ENCODE results near the gene RCSD1. TPM values are rescaled to one million over a fixed set of nuclear protein-coding genes. Genes with fewer than 3 reads are reported as not detected.

RCSD1 gene
- polyA plus RNA-seq, 1 donor = 7.4 TPM

DNA sequence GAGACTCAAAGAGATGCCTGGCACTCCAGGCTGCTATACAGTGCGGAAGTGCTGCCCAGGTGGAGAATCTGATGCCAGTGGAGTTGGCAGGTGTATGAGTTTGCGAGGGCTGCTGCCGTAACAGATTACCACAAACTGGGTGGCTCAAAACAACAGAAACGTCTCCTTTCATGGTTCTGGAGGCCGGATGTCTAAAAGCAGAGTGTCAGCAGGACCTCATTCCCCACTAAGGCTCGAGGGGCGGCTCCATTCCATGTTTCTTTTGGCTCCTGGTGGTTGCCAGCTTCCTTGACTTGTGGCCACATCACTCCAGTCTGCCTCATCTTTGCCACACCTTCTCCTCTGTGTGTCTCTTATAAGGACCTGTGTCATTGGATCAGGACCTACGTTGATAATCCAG, 10.0 kb downstream of the RCSD1 start:
- 80% methylated on average over 2 of the region's 8 CpGs for WGBS (ENCODE audit: insufficient coverage, low lambda C conversion rate)
- Histone ChIP-seq H3K27me3 (ENCODE audit: control insufficient read depth, insufficient read depth, low read length) (peaks cover 23% of the 10 kb centered on the region), H3K9me3 (ENCODE audit: control insufficient read depth, low read depth, low read length) (no peaks in the 10 kb centered on the region), H3K4me1 (ENCODE audit: control insufficient read depth, insufficient read depth, low read length) (no peaks in the 10 kb centered on the region), H3K27ac (ENCODE audit: low read length) (no peak overlapping the region), H3K36me3 (ENCODE audit: control insufficient read depth, insufficient read depth, low read length) (no peaks in the 10 kb centered on the region), H3K4me3 (ENCODE audit: low read length) (no peak overlapping the region)
- no peak for DNase-seq

DNA sequence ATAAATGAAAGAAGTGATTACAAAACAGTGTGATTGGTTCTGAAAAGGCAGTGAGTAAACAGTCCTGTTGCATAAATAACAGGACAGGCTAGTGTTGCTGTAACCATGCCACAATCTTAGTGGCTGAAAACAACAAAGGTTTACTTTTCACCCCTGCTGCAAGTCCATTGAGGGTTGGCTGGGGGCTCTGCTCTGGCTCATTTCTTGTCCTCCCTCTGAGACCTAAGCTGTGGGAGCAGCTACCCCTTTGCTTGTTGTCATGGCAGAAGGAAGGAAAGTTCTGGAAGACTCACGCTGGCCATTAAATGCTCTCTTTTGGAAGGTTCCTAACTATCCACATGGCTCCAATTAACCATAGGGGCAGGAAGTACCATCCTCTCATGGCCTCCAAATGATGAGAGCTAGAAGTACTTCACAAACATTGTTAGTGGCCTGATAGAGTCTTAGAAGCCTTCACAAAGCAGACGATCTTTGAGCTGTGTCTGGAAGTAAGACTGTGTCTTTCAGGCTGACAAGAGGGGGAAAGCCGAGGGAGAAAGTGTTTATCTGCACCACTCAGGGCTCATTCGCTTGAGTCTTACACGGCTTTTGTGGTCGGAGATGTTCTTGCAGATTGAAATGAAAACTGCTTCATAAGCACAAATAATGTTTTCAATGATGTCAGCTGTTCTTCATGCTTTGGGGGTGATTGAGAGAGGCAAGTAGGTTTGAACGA, 11.9 kb downstream of the RCSD1 start:
- peaks cover 5% of the 10 kb centered on the region for H3K27me3 ChIP-seq (ENCODE audit: control insufficient read depth, insufficient read depth, low read length)
- H3K4me3 ChIP-seq (ENCODE audit: low read length) = no peak overlapping the region
- no peaks in the 10 kb centered on the region for H3K9me3 ChIP-seq (ENCODE audit: control insufficient read depth, low read depth, low read length)
- WGBS (ENCODE audit: insufficient coverage, low lambda C conversion rate) = 75% methylated on average over 1 of the region's 7 CpGs
- DNase-seq = no peak
- no peak overlapping the region for H3K27ac ChIP-seq (ENCODE audit: low read length)
- H3K36me3 ChIP-seq (ENCODE audit: control insufficient read depth, insufficient read depth, low read length) = no peaks in the 10 kb centered on the region
- no peaks in the 10 kb centered on the region for H3K4me1 ChIP-seq (ENCODE audit: control insufficient read depth, insufficient read depth, low read length)

DNA sequence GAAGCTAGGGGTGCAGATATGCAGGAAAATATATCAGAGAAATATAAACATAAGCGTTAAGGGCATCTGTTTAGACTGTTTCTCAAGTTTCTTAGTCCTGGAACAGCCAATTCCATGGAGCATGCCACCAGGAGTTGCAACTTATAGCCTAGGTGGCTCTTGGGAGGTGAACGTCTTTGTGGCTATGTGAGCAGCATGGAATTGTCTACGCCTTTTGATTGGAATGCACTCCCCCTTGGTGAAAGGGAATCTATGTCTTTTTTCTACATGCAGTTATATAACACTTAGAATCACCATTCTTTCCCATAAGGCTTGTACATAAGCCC, 12.4 kb downstream of the RCSD1 start:
- no peaks in the 10 kb centered on the region for H3K4me1 ChIP-seq (ENCODE audit: control insufficient read depth, insufficient read depth, low read length)
- 86% methylated on average over 1 of the region's 3 CpGs for WGBS (ENCODE audit: insufficient coverage, low lambda C conversion rate)

DNA sequence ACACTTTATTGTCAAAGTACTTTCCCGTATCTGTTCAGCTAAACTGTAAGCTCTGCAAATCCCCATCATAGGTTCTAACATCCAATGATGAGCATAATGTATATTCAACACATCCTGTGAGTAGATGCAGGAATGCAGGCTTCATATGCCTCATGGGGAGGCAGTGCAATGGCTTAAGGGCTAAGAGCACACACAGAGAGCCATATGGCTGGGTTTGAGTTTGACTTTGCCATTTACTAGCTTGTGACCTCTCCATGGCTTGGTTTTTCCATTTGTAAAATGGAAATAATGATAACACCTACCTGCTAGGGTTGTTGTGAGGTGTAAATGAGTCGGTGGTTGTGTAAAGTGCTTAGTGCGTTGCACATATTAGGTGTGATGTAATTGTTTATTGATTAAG, 13.4 kb downstream of the RCSD1 start:
- no peak overlapping the region for H3K4me3 ChIP-seq (ENCODE audit: low read length)
- no peaks in the 10 kb centered on the region for H3K4me1 ChIP-seq (ENCODE audit: control insufficient read depth, insufficient read depth, low read length)
- H3K9me3 ChIP-seq (ENCODE audit: control insufficient read depth, low read depth, low read length) = no peaks in the 10 kb centered on the region
- no peak for DNase-seq
- H3K27me3 ChIP-seq (ENCODE audit: control insufficient read depth, insufficient read depth, low read length) = peaks cover 2% of the 10 kb centered on the region
- WGBS (ENCODE audit: insufficient coverage, low lambda C conversion rate) = no CpG with 5 or more reads among the region's 3 CpGs
- H3K27ac ChIP-seq (ENCODE audit: low read length) = no peak overlapping the region
- H3K36me3 ChIP-seq (ENCODE audit: control insufficient read depth, insufficient read depth, low read length) = no peaks in the 10 kb centered on the region

More for the DNA sequence above, 12.4 kb downstream of the RCSD1 start:
- H3K27ac ChIP-seq (ENCODE audit: low read length) = no peak overlapping the region
- DNase-seq = no peak
- peaks cover 5% of the 10 kb centered on the region for H3K27me3 ChIP-seq (ENCODE audit: control insufficient read depth, insufficient read depth, low read length)
- H3K4me3 ChIP-seq (ENCODE audit: low read length) = no peak overlapping the region
- no peaks in the 10 kb centered on the region for H3K9me3 ChIP-seq (ENCODE audit: control insufficient read depth, low read depth, low read length)
- no peaks in the 10 kb centered on the region for H3K36me3 ChIP-seq (ENCODE audit: control insufficient read depth, insufficient read depth, low read length)

DNA sequence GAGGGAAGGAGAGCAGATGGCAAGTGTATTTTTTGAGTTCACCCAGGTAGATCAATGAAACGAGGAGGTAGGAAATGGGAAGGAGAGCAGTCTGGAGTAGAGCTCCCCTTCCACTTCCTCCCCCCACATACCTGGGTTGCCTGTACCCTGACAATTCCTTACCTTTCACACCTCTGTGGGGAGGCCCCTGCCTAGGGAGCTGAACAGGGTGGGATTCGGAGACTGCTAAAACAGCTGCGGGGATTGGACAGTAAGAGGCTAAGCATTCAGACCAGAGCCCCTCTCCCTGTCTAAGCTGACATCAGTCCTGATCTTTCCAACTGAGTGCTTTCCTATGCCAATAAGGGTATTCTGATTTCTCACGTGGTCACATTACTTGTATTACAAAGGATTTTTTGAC, 14.5 kb downstream of the RCSD1 start:
- Histone ChIP-seq H3K27ac (ENCODE audit: low read length) (no peak overlapping the region), H3K36me3 (ENCODE audit: control insufficient read depth, insufficient read depth, low read length) (no peaks in the 10 kb centered on the region), H3K9me3 (ENCODE audit: control insufficient read depth, low read depth, low read length) (no peaks in the 10 kb centered on the region), H3K4me1 (ENCODE audit: control insufficient read depth, insufficient read depth, low read length) (no peaks in the 10 kb centered on the region), H3K27me3 (ENCODE audit: control insufficient read depth, insufficient read depth, low read length) (peaks cover 2% of the 10 kb centered on the region), H3K4me3 (ENCODE audit: low read length) (no peak overlapping the region)
- no peak for DNase-seq
- WGBS (ENCODE audit: insufficient coverage, low lambda C conversion rate) = no CpG with 5 or more reads among the region's 4 CpGs

DNA sequence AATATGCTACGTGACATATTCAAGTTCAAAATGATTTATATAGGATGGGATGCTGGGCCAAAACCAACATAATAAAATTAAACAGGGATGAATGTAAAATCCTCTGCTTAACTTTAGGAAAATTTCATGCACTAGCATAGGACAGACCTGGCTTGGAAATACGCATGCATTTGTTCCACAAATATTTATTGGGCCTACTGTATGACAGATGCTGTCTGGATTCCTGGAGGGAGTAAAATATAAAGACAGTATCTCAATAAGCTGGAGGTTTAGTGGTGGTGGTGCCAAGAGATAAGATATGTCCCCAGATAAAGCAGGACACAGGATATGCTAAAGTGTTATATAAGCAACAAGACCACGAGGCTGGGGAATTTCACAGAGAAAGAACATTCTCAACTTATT, 15.1 kb downstream of the RCSD1 start:
- WGBS (ENCODE audit: insufficient coverage, low lambda C conversion rate) = 89% methylated on average over 1 of the region's 3 CpGs
- Histone ChIP-seq H3K27ac (ENCODE audit: low read length) (no peak overlapping the region), H3K36me3 (ENCODE audit: control insufficient read depth, insufficient read depth, low read length) (no peaks in the 10 kb centered on the region), H3K27me3 (ENCODE audit: control insufficient read depth, insufficient read depth, low read length) (peaks cover 2% of the 10 kb centered on the region), H3K4me3 (ENCODE audit: low read length) (no peak overlapping the region), H3K9me3 (ENCODE audit: control insufficient read depth, low read depth, low read length) (no peaks in the 10 kb centered on the region), H3K4me1 (ENCODE audit: control insufficient read depth, insufficient read depth, low read length) (no peaks in the 10 kb centered on the region)
- DNase-seq = no peak

DNA sequence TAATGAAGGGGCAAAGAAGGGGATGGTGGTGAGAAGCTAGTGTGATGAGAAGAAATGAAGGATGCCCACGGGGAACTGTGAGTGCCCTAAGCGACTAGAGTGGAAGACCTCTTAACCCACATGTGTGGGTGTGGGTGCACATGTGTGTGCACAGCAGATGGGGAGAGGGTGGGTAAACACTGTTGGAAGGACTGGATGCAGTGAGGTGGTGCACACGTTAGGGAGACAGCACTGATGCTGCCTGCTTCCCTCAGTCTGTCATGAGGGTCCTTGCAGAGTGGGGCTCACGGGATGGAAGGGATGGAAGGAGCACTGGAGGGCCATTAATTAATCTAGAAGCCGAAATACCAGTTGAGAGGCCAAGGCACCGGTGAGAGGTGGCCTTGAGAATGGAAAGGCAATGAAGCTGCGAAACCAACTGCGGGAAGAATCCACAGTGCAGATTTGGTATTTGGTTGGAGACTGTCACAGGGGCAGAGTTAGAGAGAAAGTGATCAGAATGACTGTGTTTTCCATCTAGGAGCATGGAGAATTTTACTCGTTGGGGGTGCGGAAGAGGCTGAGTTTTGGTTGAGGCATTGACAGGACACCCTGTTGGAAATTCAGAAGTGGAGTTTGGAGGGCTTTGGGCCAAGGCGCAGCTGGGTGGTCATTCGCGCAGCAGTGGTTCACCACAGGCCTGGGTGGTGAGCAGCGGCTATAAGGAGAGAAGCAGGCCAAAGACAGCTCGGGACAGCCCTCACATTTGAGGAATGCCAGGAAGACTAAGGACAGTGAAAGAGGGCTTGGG, 15.8 kb downstream of the RCSD1 start:
- Histone ChIP-seq H3K4me1 (ENCODE audit: control insufficient read depth, insufficient read depth, low read length) (no peaks in the 10 kb centered on the region), H3K4me3 (ENCODE audit: low read length) (no peak overlapping the region), H3K9me3 (ENCODE audit: control insufficient read depth, low read depth, low read length) (no peaks in the 10 kb centered on the region), H3K36me3 (ENCODE audit: control insufficient read depth, insufficient read depth, low read length) (no peaks in the 10 kb centered on the region), H3K27me3 (ENCODE audit: control insufficient read depth, insufficient read depth, low read length) (peaks cover 2% of the 10 kb centered on the region), H3K27ac (ENCODE audit: low read length) (no peak overlapping the region)
- DNase-seq = no peak
- WGBS (ENCODE audit: insufficient coverage, low lambda C conversion rate) = 84% methylated on average over 3 of the region's 15 CpGs

DNA sequence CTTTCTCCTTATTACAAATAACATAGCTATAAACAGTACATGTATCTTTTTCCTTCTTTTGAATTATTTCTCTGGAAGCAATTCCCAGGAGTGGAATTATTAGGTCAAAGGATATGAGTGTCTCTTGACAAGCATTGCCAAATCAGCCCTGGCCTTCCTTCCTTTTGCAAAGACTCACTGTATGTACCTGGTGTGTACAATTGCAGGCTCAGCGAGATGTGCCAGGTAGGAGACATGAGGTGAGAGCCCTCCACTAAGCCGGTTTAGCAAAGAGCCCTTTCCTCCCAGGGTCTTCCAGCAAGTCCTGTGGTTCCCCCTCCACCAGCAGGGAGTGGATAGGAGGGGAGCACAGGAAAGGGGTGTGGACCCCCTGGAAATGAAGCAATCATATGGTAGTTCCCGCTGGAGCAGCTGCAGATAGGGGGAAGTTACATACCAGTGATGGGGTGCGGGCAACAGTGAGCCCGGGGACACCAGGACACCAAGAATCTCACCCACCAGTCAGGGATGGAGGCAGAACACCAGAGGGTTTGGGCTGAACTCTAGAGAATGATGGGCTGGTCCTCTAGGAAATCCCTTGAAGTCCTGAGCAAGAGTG, 18.3 kb downstream of the RCSD1 start:
- H3K36me3 ChIP-seq (ENCODE audit: control insufficient read depth, insufficient read depth, low read length) = no peaks in the 10 kb centered on the region
- no peaks in the 10 kb centered on the region for H3K9me3 ChIP-seq (ENCODE audit: control insufficient read depth, low read depth, low read length)
- DNase-seq = no peak
- no peak overlapping the region for H3K27ac ChIP-seq (ENCODE audit: low read length)
- no CpG with 5 or more reads among the region's 5 CpGs for WGBS (ENCODE audit: insufficient coverage, low lambda C conversion rate)
- no peaks in the 10 kb centered on the region for H3K27me3 ChIP-seq (ENCODE audit: control insufficient read depth, insufficient read depth, low read length)
- H3K4me3 ChIP-seq (ENCODE audit: low read length) = no peak overlapping the region
- no peaks in the 10 kb centered on the region for H3K4me1 ChIP-seq (ENCODE audit: control insufficient read depth, insufficient read depth, low read length)

DNA sequence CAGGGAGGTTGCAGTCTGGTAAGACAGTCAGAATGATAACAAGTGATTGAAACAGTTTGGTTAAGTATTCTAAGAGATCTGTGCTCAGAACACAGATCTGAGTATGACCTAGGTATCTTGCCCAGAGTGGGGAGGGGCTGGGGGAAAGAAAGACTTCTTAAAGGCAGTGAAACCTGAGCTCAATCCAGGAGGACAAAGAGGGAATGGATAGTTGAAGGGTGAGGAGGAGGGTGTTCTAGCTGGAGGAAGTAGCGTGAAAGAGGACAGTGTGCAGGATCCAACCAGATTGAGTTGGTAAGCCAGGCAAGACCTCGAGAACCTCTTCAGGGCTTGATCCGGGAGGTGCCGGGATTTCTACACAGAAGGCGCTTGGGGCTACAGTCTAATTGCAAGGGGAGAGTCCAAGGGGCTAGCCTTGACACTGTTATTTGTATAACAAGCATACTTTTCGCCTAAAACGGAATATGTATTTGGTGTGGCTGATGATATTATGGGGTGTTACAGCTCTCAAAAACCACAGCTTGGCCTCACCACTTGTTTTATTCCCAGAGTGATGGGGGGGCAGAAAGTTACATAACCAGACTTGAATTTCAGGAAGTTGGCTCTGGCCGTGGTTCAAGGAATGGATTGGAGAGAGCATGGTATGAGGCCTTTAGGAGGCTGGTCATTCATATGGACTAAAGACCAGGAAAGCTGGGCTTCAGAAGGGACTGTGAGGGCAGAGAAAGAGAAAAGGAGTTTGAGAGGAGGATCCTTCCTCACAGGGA, 19.1 kb downstream of the RCSD1 start:
- no peak for DNase-seq
- H3K9me3 ChIP-seq (ENCODE audit: control insufficient read depth, low read depth, low read length) = no peaks in the 10 kb centered on the region
- no peaks in the 10 kb centered on the region for H3K4me1 ChIP-seq (ENCODE audit: control insufficient read depth, insufficient read depth, low read length)
- H3K27ac ChIP-seq (ENCODE audit: low read length) = no peak overlapping the region
- WGBS (ENCODE audit: insufficient coverage, low lambda C conversion rate) = 80% methylated on average over 1 of the region's 8 CpGs
- no peak overlapping the region for H3K4me3 ChIP-seq (ENCODE audit: low read length)
- no peaks in the 10 kb centered on the region for H3K27me3 ChIP-seq (ENCODE audit: control insufficient read depth, insufficient read depth, low read length)
- no peaks in the 10 kb centered on the region for H3K36me3 ChIP-seq (ENCODE audit: control insufficient read depth, insufficient read depth, low read length)

Data from large intestine (tissue), 3 donors.